ENCODE data around the gene ZXDC.

ZXDC gene

GRCh38 chr3:126415661-126416591 is 59.8 kb downstream of the ZXDC start:
- DNase-seq (ENCODE audit: low spot score) = no peak

DNA sequence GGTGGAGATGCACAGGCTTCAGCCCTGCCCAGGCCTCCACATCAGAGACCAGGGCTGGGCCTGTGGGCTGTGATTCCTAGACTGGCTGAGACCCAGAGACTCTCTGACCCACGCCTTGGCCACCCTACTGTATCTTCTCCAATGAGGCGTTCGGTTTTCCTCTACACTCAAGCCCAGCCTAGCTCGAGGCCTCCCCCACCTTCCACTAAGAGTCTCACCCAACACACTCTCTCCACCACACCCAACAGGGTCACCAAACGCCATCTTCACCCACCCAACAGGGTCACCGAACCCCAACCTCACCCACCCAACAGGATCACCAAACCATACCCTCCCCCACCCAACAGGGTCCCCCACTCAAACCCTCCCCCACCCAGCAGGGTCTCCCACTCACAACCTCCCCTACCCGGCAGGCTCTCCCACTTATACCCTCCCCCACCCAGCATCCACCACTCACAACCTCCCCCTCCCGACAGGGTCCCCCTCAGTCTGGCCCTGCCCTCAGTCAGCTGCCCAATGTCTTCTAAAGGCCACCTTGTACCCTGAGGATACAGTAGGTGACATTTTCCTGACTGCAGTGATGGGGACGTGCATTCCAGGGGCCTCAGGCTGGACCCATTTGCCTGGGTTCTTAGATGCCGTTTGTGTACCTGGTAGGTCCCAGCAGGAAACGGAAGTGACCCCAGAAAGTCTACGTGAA is 60.6 kb downstream of the ZXDC start:
- DNase-seq (ENCODE audit: low spot score) = no peak

- DNase-seq (ENCODE audit: low spot score) = no peak
Measured at GRCh38 chr3:126414406-126414805, 61.3 kb downstream of the ZXDC start.

GRCh38 chr3:126413693-126414080 is 62.0 kb downstream of the ZXDC start:
- no peak for DNase-seq (ENCODE audit: low spot score)

GRCh38 chr3:126412841-126413692 is 62.6 kb downstream of the ZXDC start:
- DNase-seq (ENCODE audit: low spot score) = no peak

DNA sequence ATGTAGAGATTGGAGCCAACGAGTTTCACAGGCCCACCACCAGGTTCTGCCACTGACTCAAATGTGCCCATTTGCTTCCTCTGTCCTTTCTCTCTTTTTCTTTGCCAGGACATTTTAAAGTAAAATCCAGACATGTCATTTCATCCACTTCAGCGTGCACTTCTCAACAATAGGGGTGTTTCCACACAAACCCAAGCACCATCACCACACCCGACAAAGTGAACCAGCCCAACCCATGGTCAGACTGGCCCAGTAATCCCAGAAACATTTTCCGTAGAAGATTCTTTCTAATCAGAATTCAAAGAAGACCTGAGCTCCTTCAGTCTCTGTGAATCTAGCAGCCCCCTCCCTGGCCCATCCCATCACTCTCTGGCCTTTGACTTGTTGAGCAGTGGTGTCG is 67.6 kb downstream of the ZXDC start:
- no peak for DNase-seq (ENCODE audit: low spot score)

DNA sequence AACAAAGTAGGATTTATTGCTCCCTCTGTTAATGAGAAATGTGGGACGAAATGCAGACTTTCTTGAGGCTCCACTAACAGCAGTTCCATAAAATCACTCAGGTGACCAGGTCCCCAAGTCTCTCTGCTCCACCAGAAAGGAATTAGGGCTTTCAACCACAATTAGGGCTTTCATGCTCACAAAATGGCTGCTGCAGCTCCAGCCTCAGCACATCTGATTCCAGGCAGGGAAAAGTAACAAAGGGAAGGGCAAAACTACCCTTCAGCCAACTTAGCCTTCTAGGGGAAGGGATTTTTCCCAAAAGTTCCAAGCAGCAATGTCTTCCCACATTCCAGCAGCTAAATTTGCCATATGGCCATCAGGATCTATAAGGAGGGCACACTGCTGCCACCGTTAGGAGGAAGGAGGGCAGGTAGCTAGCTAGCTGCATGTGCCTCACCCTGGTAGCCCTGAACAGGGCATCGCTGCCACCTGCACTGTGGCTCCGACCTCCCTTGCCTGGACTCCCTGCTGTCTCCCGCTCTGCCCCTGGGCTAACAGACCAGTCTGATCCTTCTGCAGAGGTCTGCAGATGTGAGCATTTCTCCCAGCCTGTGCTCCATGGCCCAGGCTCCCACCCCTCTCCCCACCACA is 68.2 kb downstream of the ZXDC start:
- no peak for DNase-seq (ENCODE audit: low spot score)

DNA sequence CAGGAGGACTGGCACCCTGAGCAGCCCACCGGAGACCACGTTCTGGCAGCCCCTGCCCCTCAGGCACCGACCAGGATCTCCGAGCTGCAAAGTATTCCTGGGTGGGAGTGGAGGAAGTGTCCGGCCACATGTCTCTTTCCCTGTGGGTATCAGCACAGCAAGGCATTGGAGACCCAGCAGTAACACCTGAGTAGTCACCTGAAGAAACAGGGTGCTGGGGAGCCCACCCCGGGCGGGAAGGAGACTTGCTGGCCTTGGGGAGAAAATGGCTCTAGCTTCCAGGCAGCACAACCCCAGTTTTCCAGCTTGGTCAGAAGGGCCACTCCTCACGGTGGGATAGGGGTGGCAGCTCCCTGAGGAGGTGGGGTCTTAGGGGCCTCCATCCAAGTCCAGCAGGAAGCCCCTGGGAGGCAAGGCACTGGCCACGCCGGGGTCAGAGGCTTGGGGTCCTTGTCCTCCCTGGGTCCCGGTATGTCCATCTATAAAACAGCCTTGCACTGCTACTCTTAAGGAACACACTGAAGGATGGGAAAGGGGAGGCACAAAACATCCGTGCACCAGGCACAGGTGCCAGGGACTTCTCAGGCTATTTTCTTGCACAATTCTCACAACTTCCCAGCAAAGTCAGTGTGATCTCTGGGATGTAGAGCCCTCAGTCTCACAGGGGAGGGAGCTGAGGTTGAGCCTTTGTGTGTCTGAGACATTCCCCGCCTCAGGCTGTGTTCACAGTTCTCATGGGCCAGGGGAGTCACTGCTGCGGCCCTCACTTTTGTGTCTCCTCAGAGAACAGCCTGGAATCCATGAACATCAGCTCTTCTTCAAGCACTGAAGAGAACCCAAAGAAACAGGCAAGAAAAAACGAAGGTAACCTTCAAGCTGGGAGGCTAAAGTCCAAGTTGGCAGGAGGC is 69.0 kb downstream of the ZXDC start:
- no peak for DNase-seq (ENCODE audit: low spot score)

GRCh38 chr3:126402666-126403302 is 72.9 kb downstream of the ZXDC start:
- no peak for DNase-seq (ENCODE audit: low spot score)

GRCh38 chr3:126402178-126402577 is 73.5 kb downstream of the ZXDC start:
- DNase-seq (ENCODE audit: low spot score) = no peak

DNA sequence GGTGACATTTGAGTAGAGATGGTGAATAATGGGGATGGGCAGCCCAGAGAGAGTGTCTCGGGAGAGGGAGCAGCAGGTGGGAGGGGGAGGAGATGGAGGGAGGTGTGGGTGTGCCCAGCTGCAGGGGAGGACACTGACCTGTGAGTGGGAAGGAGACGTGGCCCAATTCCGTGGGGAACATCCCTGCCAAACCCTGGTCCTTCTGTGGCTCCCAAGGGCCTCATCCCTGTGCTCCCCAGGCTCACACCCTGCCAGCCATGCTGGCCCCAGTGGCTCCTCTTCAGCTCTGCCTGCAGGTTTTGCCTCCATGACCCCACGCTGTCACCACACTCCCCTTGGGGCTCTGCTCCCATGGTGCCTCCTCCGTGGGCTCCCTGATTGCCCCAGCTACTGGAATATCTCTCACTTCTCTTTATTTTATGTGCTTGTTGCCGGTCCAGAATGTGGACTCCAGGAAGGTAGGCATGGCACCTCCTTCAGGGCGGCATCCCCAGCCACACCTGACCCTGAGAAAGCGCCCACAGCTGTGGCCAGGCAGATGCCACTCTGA is 74.0 kb downstream of the ZXDC start:
- no peak for DNase-seq (ENCODE audit: low spot score)

- no peak for DNase-seq (ENCODE audit: low spot score)
Measured at GRCh38 chr3:126399756-126400155, 75.9 kb downstream of the ZXDC start.

DNA sequence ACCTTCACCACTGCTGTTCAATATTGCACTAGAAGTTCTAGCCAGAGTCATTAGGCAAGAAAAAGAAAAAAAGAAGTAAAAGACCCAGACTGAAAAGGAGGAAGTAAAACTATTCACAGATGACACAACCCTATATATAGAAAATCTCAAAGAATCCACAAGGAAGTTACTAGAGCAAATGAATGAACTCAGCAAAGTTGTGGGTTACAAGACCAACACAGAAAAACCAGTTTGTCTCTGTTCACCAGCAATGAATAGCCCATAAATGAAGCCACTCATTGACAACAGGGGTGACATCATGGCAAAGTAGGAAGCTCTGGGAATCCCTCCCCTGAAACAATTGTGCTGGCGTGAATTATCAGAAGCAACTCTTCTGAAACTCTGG is 76.3 kb downstream of the ZXDC start:
- no peak for DNase-seq (ENCODE audit: low spot score)

- no peak for DNase-seq (ENCODE audit: low spot score)
Measured at GRCh38 chr3:126398423-126399350, 77.0 kb downstream of the ZXDC start.

GRCh38 chr3:126397610-126398422 is 77.9 kb downstream of the ZXDC start:
- DNase-seq (ENCODE audit: low spot score) = no peak

GRCh38 chr3:126396536-126396935 is 79.2 kb downstream of the ZXDC start:
- DNase-seq (ENCODE audit: low spot score) = no peak

GRCh38 chr3:126395846-126396513 is 79.7 kb downstream of the ZXDC start:
- no peak for DNase-seq (ENCODE audit: low spot score)

- DNase-seq (ENCODE audit: low spot score) = no peak
Measured at GRCh38 chr3:126394977-126395321, 80.7 kb downstream of the ZXDC start.

All from HuH-7 (cell line).